Amniotic stem cell (primary cell): Measurements from ENCODE around the gene HPS6.
"Not testable (repeated sequence)": the region's sequence is repeated elsewhere in the genome, so short reads cannot be mapped to it uniquely, and the experiment has no call there.

Source experiments
- DNase-seq: peaks from one replicate; lab custom pipeline; 2025; lab: John Stamatoyannopoulos, UW

Gene HPS6

GRCh38 chr10:102064868-102065560 lies at the start of gene HPS6:
Gene HPS6 (plus strand): TSS chr10:102065349. CDS start chr10:102065475, 126 bp downstream.
- peak; percentile 79 for DNase-seq

GRCh38 chr10:102016416-102016815 lies 48.7 kb upstream of the HPS6 start:
- no peak for DNase-seq

- DNase-seq = no peak
Observed at GRCh38 chr10:102017295-102017694, 47.9 kb upstream of the HPS6 start.

GRCh38 chr10:102020938-102021337 lies 44.2 kb upstream of the HPS6 start:
- no peak for DNase-seq

- no peak for DNase-seq
Observed at GRCh38 chr10:102024799-102025198, 40.4 kb upstream of the HPS6 start.

GRCh38 chr10:102027261-102027660 lies 37.9 kb upstream of the HPS6 start:
- DNase-seq = no peak

GRCh38 chr10:102033787-102034186 lies 31.4 kb upstream of the HPS6 start:
- DNase-seq = no peak

- DNase-seq = not testable (repeated sequence)
Observed at GRCh38 chr10:102035807-102036206, 29.3 kb upstream of the HPS6 start.

GRCh38 chr10:102038410-102038809 lies 26.7 kb upstream of the HPS6 start:
- no peak for DNase-seq

GRCh38 chr10:102040305-102041050 lies 24.7 kb upstream of the HPS6 start:
- no peak for DNase-seq

GRCh38 chr10:102045292-102045691 lies 19.9 kb upstream of the HPS6 start:
- no peak for DNase-seq

- DNase-seq = no peak
Observed at GRCh38 chr10:102046095-102046494, 19.1 kb upstream of the HPS6 start.

- not testable (repeated sequence) for DNase-seq
Observed at GRCh38 chr10:102054881-102055646, 10.1 kb upstream of the HPS6 start.

- DNase-seq = peak; percentile 93
Observed at GRCh38 chr10:102055647-102056419, 9.3 kb upstream of the HPS6 start, which contains the start of gene ARMH3. Gene ARMH3 (minus strand): TSS chr10:102056173. CDS start chr10:102040114, 16,059 bp downstream.

- DNase-seq = no peak
Observed at GRCh38 chr10:102059987-102060386, 5.2 kb upstream of the HPS6 start.

- DNase-seq = no peak
Observed at GRCh38 chr10:102064503-102064867, 664 bp upstream of the HPS6 start.

GRCh38 chr10:102065561-102066398 lies 631 bp downstream of the HPS6 start:
- DNase-seq = no peak

- no peak for DNase-seq
Observed at GRCh38 chr10:102066399-102067088, 1.4 kb downstream of the HPS6 start.

GRCh38 chr10:102067091-102067916 lies 2.2 kb downstream of the HPS6 start:
- DNase-seq = no peak
